Bronchial smooth muscle cell (primary cell): Measurements from ENCODE around the gene TMEM158. TPM values are rescaled to one million over a fixed set of nuclear protein-coding genes. Genes with fewer than 3 reads are reported as not detected.

ENCODE experiments used
- total RNA-seq: library from RNA; depleted of rRNA; stranded (reverse); fragments of >200 nt; gene quantifications from 2 replicates; pipeline ENCODE4 v1.2.1, GENCODE V29; 2014

Gene TMEM158
- 10.2 and 19.7 TPM in 2 replicates for total RNA-seq

GRCh38 chr3:45226206-45226915, at the start of gene TMEM158:
TMEM158 (minus strand) TSS chr3:45226287; CDS start chr3:45226027, 260 bp downstream.

Other genes with a start within 250 kb of the TMEM158 start
- 15.6 and 33.1 TPM in 2 replicates for gene CLEC3B, start 200.0 kb downstream of the TMEM158 start, total RNA-seq
- gene CDCP1, start 79.9 kb downstream of the TMEM158 start, total RNA-seq: 1.4 and 5.5 TPM in 2 replicates
- 14.3 and 18.9 TPM in 2 replicates for gene LARS2, start 162.3 kb upstream of the TMEM158 start, total RNA-seq